NCI-H510A (cell line): ENCODE measurements around the gene CYTH1.

ENCODE experiments used
- DNase-seq: peaks from one replicate; lab custom pipeline; 2025; lab: John Stamatoyannopoulos, UW

The CYTH1 gene

GRCh38 chr17:78804777-78805176, 22.7 kb upstream of the CYTH1 start:
- no peak for DNase-seq

GRCh38 chr17:78803186-78803845, 21.2 kb upstream of the CYTH1 start:
- DNase-seq = no peak

- DNase-seq = no peak
These were observed 20.4 kb upstream of the CYTH1 start for GRCh38 chr17:78802459-78802858.

DNA sequence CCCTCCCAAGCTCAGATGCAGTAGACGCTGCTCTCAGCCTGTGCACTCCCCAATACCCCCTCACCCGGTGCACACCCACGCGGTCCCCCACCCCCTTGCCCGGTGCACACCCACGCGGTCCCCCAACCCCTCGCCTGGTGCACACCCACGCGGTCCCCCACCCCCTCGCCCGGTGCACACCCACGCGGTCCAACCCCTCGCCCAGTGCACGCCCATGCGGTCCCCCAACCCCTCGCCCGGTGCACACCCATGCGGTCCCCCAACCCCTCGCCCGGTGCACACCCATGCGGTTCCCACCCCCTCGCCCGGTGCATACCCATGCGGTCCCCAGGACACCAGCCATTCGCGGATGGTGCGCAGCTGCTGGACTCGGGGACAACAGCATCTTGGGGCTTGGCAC, 19.9 kb upstream of the CYTH1 start:
- no peak for DNase-seq

- DNase-seq = no peak
These were observed 18.3 kb upstream of the CYTH1 start for GRCh38 chr17:78800132-78800931.

DNA sequence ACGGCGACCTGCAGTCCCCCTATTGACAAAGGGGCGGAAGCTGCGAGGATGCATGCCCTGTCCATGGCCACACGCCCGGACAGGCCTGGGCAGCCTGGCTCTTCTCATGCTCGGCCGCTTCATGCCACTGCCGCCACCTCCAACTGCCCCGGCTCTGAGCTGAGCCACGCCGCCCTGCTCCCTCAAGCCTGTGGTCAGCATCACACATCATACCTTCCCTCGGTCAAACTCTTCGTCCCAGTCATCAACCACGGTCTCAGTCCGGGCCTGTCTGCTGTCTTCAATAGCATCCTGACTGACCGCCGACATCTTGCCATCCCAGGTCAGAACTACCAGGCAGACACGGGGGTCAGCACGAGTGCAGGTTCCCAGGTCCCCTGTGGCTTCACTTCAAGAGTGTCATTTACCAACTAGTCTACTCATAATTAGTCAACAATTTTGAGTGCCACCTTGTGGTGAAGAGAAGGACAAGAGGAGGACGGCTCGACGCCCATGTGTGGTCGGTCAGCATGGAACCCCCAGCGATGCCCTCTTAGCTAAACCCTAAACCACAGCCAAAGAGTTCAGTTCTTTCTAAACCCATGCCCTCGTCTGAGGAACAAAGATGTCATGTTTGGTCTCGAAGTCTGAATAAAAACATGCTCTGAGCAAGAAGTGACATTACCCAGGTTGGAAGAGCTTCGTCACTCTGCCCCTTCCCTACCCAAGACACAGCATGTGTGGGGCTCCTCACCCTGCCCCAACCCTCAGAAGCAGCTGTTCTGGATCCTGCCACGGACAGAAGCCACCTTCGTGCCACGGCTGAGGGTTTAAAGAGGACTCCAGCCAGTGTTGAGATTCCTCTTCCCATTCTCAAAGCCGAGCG, 16.9 kb upstream of the CYTH1 start:
- DNase-seq = no peak

GRCh38 chr17:78797691-78798585, 15.9 kb upstream of the CYTH1 start:
- DNase-seq = no peak

DNA sequence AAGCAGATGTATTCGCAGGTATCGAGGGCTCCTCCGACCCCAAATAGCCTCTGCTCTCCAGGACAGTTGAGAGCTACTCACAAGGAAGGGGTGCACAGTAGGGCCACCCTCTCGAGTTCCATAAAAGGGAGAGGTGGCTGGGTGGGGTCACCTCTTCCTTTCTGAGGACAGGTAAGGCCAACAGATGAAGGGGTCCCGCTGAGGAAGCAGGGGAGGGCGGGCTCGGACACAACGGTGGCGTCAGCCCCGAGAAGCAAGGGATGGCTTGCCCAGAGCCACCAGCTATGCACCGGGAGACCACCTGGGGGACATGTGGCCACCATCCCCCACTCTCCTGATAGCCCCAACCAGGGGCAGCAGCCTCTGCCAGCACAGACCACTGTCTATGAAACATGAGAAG, 15.1 kb upstream of the CYTH1 start:
- DNase-seq = no peak

GRCh38 chr17:78796517-78796900, 14.4 kb upstream of the CYTH1 start:
- DNase-seq = no peak

GRCh38 chr17:78795861-78796516, 13.9 kb upstream of the CYTH1 start:
- DNase-seq = no peak

GRCh38 chr17:78794864-78795640, 13.0 kb upstream of the CYTH1 start:
- no peak for DNase-seq

GRCh38 chr17:78794399-78794798, 12.3 kb upstream of the CYTH1 start:
- no peak for DNase-seq

DNA sequence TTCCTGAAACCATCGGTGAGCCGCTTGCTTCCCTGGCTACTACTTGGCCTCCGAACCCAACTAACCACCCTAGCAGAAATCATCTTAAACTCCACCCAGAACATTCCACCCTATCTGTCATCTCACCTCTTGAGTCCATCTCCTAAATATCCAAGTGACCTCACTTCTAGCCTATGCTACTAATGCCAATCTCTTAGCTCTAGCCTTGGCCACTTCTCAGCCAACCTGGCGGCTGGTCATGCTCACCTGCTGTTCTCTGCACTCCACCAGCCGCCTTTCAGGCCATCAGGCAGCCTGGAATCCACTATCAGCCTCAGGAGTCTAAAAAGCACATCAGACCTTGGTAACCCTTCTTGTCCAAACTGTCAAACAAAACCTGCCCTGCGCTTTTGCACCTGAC, 11.9 kb upstream of the CYTH1 start:
- DNase-seq = no peak

DNA sequence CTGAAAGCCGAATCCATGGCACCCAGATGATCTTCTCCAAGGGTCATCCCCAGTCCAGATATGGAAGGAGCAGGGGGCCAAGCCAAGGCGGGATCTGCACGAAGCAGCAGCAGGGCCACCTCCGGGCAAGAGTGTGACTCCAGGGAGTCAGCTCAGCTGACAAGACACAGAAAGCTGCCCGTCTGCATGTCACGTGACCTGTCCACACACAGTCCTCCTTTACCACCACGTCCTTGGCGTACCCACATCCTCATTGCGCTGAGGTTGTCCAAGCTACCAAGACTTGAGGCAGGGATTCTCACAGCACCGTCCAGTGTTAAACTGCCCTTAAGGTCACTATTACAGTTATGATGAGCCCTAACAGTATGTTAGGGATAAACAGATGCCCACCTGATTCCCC, 11.3 kb upstream of the CYTH1 start:
- no peak for DNase-seq

DNA sequence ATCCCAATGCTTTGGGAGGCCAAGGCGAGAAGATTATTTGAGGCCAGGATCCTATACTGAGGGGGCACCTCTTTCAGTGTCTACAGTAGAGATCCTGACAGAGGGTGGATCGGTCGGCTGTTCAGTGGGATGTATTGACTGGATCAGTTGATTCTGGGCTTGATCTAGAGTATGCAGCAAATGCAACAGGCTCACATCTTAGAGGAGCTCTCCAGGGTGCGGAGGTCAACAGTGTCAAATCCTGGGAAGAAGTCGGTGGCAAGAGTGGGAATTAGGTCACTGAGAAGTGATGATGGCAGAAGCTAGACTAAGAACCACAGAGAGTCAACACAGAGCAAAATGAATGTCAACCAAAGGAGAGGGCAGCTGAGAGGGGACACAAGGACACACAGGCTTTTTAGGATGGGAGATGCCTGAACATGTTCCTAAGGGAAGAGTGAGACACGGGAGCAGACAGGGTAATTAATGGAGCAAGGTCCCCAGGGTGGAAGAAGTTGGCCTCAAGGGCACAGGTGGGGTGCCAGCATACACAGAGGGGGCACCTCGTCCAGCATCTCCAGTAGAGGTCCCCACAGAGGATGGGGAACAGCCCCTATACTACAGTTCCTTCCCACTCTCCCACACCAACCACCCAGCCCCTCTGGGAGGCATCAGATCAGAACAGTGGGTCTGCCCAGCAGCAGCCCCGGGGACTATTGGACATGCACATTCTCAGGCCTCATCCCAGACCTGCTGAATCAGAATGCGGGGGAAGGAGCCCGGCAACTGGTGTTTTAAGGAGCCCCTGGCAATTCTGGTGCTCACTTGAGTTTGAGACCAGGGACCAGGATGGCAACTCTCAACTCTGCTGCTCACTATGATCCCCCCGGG, 10.0 kb upstream of the CYTH1 start:
- no peak for DNase-seq

DNA sequence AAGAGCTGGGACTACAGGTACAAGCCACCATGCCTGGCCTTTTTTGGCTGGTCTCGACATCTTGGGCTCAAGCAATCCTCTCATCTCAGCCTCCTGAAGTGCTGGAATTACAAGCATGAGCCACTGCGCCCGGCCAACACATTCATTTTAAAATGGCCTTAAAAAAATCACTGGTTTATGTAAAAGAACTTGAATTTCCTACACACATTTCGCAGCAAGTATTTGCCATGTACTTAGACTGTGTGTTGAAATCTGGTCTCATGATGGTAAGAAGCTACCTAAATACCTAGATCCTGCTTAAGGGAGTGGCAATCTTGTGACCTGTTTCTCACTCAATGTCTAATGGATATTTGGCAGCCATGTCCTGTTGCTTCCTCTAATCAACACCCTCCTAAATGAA, 8.5 kb upstream of the CYTH1 start:
- no peak for DNase-seq

DNA sequence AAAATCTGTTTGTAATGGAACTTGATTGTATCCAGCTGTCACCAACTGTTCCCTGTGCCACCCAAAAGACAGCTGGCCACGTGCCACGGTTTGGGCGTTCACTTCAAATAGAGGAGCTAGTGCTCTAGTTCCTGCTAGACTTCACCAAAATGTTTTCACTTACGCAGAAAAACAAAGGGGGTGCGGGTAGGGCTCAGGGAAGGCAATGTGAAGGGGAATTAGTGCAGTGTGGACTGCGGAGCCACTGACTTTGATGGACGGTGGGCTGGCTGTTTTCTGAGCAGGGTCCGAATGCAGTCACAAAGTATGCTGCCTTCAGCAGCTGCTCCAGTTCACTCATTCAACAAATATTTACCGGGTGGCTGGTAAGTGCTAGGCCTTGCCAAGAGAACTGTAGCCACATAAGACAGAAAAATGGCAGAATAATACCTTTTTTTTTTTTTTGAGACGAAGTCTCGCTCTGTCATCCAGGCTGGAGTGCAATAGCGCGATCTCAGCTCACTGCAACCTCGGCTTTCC, 7.6 kb upstream of the CYTH1 start:
- no peak for DNase-seq

DNA sequence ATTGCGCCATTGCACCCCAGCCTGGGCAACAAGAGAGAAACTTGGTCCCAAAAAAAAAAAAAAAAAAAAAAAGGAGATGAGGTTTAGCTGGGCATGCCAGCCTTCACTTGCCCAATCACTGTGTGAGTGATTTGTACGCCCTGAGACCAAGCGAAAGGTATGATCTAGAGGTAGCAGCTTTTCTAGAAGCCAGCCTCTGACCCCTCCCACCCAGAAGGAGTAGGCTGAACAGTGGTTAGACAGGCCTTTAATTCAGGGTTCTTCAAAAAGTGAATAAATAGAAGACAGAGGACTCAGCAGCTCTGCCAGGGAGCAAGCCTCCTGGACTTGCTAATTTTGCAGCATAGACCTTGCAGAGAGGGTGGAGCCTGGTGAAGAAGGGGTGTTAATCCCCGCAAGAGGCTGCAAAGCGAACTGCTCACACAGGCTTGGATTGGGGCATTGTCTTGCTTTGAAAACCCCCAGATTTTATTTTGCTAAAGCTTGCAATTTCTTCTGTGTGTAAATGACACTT, 7.1 kb upstream of the CYTH1 start:
- DNase-seq = no peak

GRCh38 chr17:78788451-78788850, 6.4 kb upstream of the CYTH1 start:
- DNase-seq = no peak
